Rectal smooth muscle tissue (tissue), 1 donor: ENCODE measurements around the gene ASB3.
"Not testable (repeated sequence)": the region's sequence is repeated elsewhere in the genome, so short reads cannot be mapped to it uniquely, and the experiment has no call there.

Experiments
- H3K27ac ChIP-seq: one replicate; pipeline ENCODE4 v1.7.0; 2013; ENCODE audit warnings: low read depth, low read length, inconsistent platforms
- H3K27me3 ChIP-seq: one replicate; pipeline ENCODE4 v1.7.0; 2013; ENCODE audit warnings: low read length; ENCODE audit not compliant: control insufficient read depth, insufficient read depth
- H3K36me3 ChIP-seq: one replicate; pipeline ENCODE4 v1.7.0; 2013; ENCODE audit warnings: low read length; ENCODE audit not compliant: control insufficient read depth, insufficient read depth
- H3K4me1 ChIP-seq: one replicate; pipeline ENCODE4 v1.7.0; 2013; ENCODE audit warnings: low read length; ENCODE audit not compliant: control insufficient read depth, insufficient read depth
- H3K4me3 ChIP-seq: one replicate; pipeline ENCODE4 v1.7.0; 2013; ENCODE audit warnings: low read length
- H3K9ac ChIP-seq: one replicate; pipeline ENCODE4 v1.7.0; 2013; ENCODE audit warnings: low read length

Gene ASB3

DNA sequence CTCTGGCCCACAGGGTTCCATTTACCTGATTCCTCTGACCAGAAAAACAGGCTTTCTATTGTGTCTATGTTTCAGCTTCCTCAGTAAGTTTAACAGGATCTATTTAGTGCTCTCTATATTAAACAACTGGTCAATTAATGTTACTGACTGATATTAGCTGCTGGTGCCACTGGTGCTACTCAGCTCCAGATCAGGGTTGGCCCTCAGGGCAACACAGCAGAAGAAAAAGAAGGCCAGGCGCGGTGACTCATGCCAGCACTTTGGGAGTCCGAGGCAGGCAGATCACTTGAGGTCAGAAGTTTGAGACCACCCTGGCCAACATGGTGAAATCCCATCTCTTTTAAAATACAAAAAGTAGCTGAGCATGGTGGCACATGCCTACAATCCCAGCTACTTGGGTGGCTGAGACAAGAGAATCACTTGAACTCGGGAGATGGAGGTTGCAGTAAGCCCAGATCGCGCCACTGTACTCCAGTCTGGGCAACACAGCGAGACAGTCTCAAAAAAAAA, 75.4 kb downstream of the ASB3 start:
- no peak overlapping the region for H3K4me3 ChIP-seq

DNA sequence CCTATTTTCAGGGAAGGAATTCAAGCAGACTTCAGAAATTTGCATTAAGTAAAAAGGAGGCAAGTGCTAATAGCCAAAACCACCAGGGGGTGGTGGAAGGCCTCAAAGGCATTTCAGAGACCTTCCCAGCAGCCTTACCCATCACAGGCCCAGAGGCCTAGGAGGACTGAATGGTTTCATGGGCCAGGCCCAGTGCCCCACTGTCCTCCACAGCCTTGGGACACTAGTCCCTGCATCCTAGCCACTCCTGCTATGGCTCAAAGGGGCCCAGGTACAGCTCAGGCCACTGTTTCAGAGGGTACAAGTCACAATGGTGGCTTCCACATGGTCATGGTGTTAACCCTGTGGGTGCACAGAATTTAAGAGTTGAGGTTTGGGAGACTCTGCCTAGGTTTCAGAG, 77.8 kb downstream of the ASB3 start:
- H3K4me3 ChIP-seq, result no peak overlapping the region
- H3K9ac ChIP-seq, result no peak overlapping the region
- peaks cover 15% of the 10 kb centered on the region for H3K36me3 ChIP-seq
- H3K27ac ChIP-seq, result no peak overlapping the region
- H3K4me1 ChIP-seq, result no peaks in the 10 kb centered on the region
- H3K27me3 ChIP-seq, result no peaks in the 10 kb centered on the region

More for the DNA sequence above, 75.4 kb downstream of the ASB3 start:
- H3K36me3 ChIP-seq, result peaks cover 15% of the 10 kb centered on the region
- no peaks in the 10 kb centered on the region for H3K27me3 ChIP-seq
- H3K9ac ChIP-seq, result no peak overlapping the region
- H3K27ac ChIP-seq, result no peak overlapping the region
- H3K4me1 ChIP-seq, result no peaks in the 10 kb centered on the region

DNA sequence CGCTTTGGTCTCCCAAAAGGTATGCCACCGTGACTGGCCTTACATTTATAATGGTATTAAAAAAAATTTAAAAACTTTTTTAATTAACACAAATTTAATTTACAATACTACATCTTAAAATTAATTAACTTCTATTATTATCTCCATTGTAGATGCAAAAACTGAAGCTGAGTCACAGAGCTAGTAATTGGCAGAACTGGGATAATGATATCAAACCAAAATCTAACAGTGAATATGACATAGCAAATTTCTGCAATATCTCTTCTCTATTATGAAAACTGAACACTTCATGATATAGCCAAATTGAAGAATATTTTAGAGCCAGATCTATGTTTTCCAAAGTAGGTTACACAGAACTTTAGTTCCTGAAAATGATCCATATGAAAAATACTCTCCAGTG, 85.5 kb downstream of the ASB3 start:
- Histone ChIP-seq H3K36me3 (peaks cover 4% of the 10 kb centered on the region), H3K27me3 (no peaks in the 10 kb centered on the region), H3K9ac (no peak overlapping the region), H3K4me3 (no peak overlapping the region), H3K27ac (no peak overlapping the region), H3K4me1 (no peaks in the 10 kb centered on the region)

DNA sequence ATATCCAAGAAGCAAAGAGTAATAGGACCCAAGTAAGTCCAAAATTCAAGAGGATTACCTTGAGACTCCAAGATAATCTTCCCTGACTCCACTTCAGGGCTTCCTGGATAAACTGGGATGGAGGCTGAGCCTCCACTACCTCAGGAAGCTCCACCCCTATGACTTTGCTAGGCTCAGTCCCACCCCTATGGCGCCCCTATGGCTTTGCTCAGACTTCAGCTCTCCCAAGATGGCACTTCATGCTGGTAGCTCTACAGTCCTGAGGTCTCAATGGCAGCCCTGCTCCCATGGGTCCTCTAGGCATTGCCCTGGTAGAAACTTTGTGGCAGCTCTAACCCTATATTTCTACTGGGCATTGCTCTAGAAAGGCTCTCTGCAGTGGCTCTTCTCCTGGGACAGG, 89.1 kb downstream of the ASB3 start:
- Histone ChIP-seq H3K9ac (no peak overlapping the region), H3K4me3 (no peak overlapping the region), H3K36me3 (peaks cover 4% of the 10 kb centered on the region), H3K27ac (no peak overlapping the region), H3K27me3 (no peaks in the 10 kb centered on the region), H3K4me1 (no peaks in the 10 kb centered on the region)

DNA sequence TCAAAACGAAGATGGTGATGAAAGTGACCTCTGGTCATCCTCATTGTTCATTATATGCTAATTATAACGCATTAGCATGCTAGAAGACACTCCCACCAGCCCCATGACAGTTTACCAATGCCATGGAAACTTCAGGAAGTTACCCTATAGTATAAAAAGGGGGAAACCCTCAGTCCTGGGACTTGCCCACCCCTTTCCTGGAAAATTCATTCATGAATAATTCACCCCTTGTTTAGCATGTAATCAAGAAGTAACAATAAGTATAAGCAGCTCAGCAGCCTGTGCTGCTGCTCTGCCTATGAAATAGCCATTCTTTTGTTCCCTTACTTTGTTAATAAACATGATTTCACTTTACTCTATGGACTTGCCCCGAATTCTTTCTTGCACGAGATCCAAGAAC, 89.7 kb downstream of the ASB3 start:
- Histone ChIP-seq H3K9ac (no peak overlapping the region), H3K4me3 (no peak overlapping the region), H3K4me1 (no peaks in the 10 kb centered on the region), H3K27me3 (no peaks in the 10 kb centered on the region), H3K27ac (no peak overlapping the region), H3K36me3 (peaks cover 4% of the 10 kb centered on the region)

DNA sequence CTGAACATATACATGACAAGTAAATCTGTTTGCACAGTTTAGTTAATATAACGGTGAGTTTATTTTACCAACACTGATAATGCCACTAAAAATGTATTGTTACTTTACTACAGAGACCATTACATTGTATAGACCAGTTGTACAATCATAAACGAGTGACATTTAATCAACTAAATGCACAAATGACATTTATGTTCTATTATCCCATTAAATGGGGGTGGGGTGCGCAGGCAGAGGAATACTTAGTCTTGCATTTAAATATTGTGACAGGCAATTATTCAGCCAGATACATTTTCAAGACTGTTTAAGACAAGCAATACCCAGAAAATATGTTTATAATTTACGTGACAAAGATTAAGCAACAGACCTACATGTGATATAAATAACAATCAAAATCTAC, 91.2 kb downstream of the ASB3 start:
- H3K9ac ChIP-seq, result no peak overlapping the region
- no peak overlapping the region for H3K4me3 ChIP-seq
- no peaks in the 10 kb centered on the region for H3K27me3 ChIP-seq
- peaks cover 4% of the 10 kb centered on the region for H3K36me3 ChIP-seq
- no peak overlapping the region for H3K27ac ChIP-seq
- H3K4me1 ChIP-seq, result no peaks in the 10 kb centered on the region

DNA sequence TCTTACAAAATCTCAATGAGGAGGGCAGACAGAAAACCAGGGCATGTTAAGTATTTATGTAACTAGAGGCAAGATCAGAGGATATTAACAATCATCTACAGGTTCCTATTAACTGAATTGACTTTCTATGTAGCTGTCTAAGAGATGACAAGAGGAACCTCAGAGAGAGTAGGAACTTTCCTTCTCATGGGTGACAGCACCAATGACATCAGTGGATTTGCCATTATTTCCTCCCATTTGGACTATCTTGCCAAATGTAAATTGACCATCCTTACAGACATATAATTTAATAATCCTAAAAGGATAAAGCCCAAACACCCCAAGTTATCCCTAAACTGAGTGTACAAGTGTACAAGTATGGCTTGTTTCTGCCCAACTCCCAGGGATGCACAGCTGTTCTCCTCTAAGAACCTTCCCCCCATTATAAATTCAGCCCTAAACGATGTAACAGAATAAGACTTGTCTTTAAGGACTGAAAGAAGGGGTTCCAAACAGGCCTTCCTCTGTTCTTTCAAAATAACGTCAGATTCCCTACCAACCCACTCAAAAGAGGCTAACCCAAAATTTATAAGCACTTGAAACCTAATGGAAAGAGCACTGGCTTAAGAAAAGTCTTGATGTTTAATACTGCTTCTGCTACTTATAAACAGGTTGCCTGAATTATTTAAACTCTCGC, 92.5 kb downstream of the ASB3 start:
- Histone ChIP-seq H3K9ac (no peak overlapping the region), H3K4me1 (no peaks in the 10 kb centered on the region), H3K27ac (no peak overlapping the region), H3K4me3 (no peak overlapping the region), H3K27me3 (no peaks in the 10 kb centered on the region), H3K36me3 (no peaks in the 10 kb centered on the region)

DNA sequence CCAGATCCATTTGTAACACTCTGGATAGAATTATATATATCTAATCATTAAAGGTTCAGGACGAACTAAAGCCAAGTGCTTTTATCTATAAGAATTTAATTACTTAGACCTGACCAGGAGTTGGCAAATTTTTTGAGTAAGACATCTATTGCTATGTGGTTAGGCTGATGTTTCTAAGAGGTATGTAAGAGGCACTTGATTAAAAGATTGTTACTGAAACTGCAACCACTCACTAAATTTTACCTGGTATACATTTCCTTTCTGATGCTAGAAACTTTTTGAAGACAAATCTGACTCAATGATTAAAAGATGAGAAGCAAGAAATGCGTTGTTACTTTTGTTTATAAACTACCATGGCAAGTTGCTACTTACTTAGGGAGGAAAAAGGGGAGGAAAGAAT, 95.9 kb downstream of the ASB3 start:
- Histone ChIP-seq H3K27ac (no peak overlapping the region), H3K36me3 (no peaks in the 10 kb centered on the region), H3K27me3 (no peaks in the 10 kb centered on the region), H3K4me1 (no peaks in the 10 kb centered on the region), H3K4me3 (no peak overlapping the region), H3K9ac (no peak overlapping the region)

DNA sequence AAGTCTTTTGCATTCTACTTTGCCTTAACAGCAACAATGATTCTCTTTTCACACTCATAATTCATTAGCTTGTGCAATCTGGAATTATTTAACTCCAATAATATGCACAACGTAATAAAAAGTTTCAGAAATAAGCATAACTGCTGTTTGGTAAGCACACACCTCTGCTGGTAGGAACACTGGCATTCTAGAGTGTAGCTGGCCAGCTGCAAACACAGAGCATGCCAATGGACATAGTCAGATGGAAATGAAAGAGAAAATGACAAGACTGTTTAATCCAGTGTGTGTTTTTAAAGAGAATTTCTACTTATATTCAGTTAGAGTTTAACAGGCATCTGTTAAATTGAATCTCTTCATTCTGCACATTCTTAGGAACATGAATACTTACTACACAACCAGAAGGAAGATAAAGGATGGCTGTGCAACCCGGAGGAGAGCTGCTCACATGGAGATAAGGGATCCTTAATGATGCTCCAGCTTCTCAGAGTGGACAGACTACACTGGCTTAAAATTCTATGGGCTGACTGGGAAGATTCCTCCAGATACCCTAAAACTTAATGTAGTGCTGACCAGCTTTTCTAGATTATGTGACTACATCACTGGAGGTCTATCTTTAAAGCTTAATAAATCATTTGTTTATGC, 113.8 kb downstream of the ASB3 start:
- no peaks in the 10 kb centered on the region for H3K27me3 ChIP-seq
- H3K4me1 ChIP-seq, result no peaks in the 10 kb centered on the region
- no peaks in the 10 kb centered on the region for H3K36me3 ChIP-seq
- no peak overlapping the region for H3K9ac ChIP-seq
- H3K27ac ChIP-seq, result no peak overlapping the region
- no peak overlapping the region for H3K4me3 ChIP-seq

DNA sequence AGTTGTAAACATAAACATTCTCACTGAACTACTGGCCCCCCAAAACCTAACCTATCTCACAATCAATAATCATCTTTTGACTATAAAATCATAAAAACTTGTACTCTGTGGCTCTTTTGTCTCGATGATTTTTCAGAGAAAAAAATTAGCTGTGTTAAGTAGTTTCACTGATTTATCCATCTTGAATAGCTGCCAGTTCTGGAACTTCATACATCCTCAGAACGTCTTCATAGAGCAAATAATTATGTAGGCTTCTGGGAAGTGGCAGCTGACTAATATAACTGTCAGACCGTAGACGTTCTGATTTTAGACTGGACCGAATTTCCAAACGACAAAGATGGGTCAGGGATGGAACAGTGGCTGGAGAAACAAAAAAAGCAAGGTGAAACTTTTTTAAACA, 116.4 kb downstream of the ASB3 start:
- Histone ChIP-seq H3K4me1 (no peaks in the 10 kb centered on the region), H3K36me3 (no peaks in the 10 kb centered on the region), H3K9ac (no peak overlapping the region), H3K27me3 (no peaks in the 10 kb centered on the region), H3K27ac (no peak overlapping the region), H3K4me3 (no peak overlapping the region)

DNA sequence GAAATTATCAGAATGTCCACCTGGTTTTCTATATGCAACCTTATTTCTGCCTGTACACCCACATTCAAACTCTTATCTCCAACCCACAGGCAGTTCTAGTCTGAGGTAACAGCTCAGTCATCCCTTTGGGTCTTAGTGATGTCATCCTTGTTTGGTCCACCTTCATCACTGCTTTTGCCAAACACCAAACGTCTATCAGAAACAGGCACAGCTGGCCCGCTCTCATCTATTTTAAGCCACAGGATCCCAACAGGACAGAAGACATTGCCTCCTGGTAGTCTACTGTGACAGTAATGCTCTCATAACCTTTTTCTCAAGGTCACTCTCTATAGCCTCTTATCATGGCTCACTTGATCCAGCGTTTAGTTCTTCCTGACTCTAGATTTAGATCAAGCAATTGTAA, 118.1 kb downstream of the ASB3 start:
- H3K27ac ChIP-seq, result no peak overlapping the region
- H3K9ac ChIP-seq, result no peak overlapping the region
- H3K36me3 ChIP-seq, result no peaks in the 10 kb centered on the region
- no peak overlapping the region for H3K4me3 ChIP-seq
- no peaks in the 10 kb centered on the region for H3K27me3 ChIP-seq
- no peaks in the 10 kb centered on the region for H3K4me1 ChIP-seq

DNA sequence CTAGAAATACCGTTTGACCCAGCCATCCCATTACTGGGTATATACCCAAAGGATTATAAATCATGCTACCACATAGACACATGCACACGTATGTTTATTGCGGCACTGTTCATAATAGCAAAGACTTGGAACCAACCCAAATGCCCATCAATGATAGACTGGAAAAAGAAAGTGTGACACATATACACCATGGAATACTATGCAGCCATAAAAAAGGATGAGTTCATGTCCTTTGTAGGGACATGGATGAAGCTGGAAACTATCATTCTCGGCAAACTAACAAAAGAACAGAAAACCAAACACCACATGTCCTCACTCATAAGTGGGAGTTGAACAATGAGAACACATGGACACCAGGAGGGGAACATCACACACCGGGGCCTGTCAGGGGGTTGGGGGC, 119.6 kb downstream of the ASB3 start:
- not testable (repeated sequence) for H3K4me1 ChIP-seq, H3K9ac ChIP-seq, H3K27ac ChIP-seq, H3K36me3 ChIP-seq, H3K4me3 ChIP-seq, H3K27me3 ChIP-seq

DNA sequence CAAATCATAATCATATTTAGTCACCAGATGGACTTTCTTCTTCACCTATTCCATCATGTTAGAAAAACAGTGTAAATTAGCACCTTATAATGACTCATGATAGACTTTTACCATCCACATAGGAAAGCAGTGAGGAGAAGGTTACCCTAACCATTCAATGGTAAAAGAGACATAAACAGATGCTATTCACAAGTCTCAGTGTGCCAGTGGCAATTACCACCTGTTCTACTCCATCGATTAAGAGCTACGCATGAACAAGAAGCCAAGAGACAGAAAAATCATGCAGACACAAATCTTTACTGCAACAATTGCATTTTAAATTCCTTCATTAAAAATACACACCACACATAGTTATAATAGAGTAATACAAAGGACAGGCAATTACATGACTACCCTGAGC, 125.9 kb downstream of the ASB3 start:
- no peaks in the 10 kb centered on the region for H3K36me3 ChIP-seq
- no peak overlapping the region for H3K9ac ChIP-seq
- no peaks in the 10 kb centered on the region for H3K27me3 ChIP-seq
- no peak overlapping the region for H3K4me3 ChIP-seq
- H3K27ac ChIP-seq, result no peak overlapping the region
- H3K4me1 ChIP-seq, result no peaks in the 10 kb centered on the region
